Prostate gland (tissue), 2 donors: ENCODE measurements around the gene SPPL3.

ENCODE experiments used
- CTCF ChIP-seq, 4 experiments: fragments of 200-600 bp in 2 of 4; fragments of 450-650 bp in 2 of 4; sonication (generic) in 2 of 4; IDR thresholded peaks; 1 replicate in 3 of 4; 2 replicates in 1 of 4; pipeline ENCODE4 v1.5.1; 2016 to 2019; ENCODE audit warnings: antibody characterized with exemption in 4 of 4, mild to moderate bottlenecking in 2 of 4, moderate library complexity in 2 of 4
- POLR2A ChIP-seq: fragments of 450-650 bp; IDR thresholded peaks from one replicate; pipeline ENCODE4 v1.6.1; 2016; ENCODE audit warnings: antibody characterized with exemption, mild to moderate bottlenecking
- POLR2AphosphoS5 ChIP-seq: sonication (generic); formaldehyde crosslinking; IDR thresholded peaks from one replicate; pipeline ENCODE4 v1.6.1; 2017; ENCODE audit warnings: antibody characterized with exemption

GRCh38 chr12:120762086-120762485, 142.1 kb downstream of the SPPL3 start:
- TF ChIP-seq POLR2AphosphoS5 (no peak), CTCF (IDR thresholded peaks at IDR 0.05) (no peak), POLR2A (no peak)
